ENCODE data around the gene SRRM3.

The SRRM3 gene

DNA sequence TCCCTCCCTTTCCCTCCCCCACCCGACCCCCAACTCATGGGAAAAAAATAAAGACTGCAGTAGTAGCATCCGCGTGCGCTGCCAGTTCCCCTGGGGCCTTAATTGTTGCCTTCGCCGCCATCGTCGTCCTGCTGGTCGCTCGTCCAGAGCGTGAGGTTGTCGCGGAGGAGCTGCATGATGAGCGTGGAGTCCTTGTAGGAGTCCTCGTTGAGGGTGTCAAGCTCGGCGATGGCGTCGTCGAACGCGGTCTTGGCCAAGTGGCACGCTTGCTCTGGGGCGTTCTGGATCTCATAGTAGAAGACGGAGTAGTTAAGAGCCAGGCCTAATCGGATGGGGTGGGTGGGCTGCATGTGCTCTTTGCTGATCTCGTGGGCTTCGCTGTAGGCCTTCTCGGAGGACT, 127.8 kb downstream of the SRRM3 start (continued):
- TF ChIP-seq ZNF426 (tag by site-specific recombination; IDR thresholded peaks at IDR 0.05), result no peak

DNA sequence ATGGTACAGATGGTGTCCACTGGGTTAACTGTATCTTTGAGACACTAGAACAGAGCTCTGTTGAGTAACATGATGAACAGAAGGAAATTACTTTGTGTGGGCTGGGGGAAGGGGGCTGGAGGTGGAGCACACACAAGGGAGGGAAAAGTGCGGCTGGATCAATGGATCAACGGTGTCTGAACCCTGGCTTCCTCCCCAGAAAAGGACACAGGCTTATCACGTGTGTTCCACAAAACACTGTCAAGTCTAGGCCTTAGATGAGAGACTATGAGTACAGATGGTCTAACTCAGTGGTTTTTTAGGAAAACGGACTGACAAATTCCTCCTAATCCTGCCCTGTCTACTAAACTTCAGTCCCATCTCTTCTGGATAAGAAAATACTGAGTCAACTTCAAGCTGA, 128.6 kb downstream of the SRRM3 start:
- no peak overlapping the region for H3K27ac ChIP-seq (ENCODE audit: extremely low read depth, low read depth, low read length)
- no peak overlapping the region for H3K4me3 ChIP-seq (ENCODE audit: low read depth, low read length)
- H3K4me1 ChIP-seq (ENCODE audit: control insufficient read depth, insufficient read depth, low read length), result 0 out of 2 replicates have a peak, but pooled peaks cover 8% of the 10 kb centered on the region
- peaks cover 20 to 48% of the 10 kb centered on the region in 2 experiments for H3K36me3 ChIP-seq (ENCODE audit: control insufficient read depth in 2 of 2, insufficient read depth in 1 of 2, low read length in 2 of 2)
- ChIA-PET CTCF (interaction anchor here (1.0 kb wide), 1 partner anchor 93 kb away, joined by 3 read pairs; no protein-coding TSS in a partner anchor), POLR2A (no interaction called here)
- no peaks in the 10 kb centered on the region for H3K9me3 ChIP-seq (ENCODE audit: control insufficient read depth, insufficient read depth, low read depth, low read length)
- TF ChIP-seq ZNF624 (tag by site-specific recombination; IDR thresholded peaks at IDR 0.05), result no peak
- no peak for TF ChIP-seq ZNF677 (tag by site-specific recombination; IDR thresholded peaks at IDR 0.05)
- TF ChIP-seq ZNF239 (tag by site-specific recombination; IDR thresholded peaks at IDR 0.05), result no peak
- no peak for TF ChIP-seq ZNF292 (tag by site-specific recombination; IDR thresholded peaks at IDR 0.05; ENCODE audit: borderline replicate concordance, low read depth)
- no peak for TF ChIP-seq ZNF248 (tag by site-specific recombination; IDR thresholded peaks at IDR 0.05)
- TF ChIP-seq, protein P1, sequence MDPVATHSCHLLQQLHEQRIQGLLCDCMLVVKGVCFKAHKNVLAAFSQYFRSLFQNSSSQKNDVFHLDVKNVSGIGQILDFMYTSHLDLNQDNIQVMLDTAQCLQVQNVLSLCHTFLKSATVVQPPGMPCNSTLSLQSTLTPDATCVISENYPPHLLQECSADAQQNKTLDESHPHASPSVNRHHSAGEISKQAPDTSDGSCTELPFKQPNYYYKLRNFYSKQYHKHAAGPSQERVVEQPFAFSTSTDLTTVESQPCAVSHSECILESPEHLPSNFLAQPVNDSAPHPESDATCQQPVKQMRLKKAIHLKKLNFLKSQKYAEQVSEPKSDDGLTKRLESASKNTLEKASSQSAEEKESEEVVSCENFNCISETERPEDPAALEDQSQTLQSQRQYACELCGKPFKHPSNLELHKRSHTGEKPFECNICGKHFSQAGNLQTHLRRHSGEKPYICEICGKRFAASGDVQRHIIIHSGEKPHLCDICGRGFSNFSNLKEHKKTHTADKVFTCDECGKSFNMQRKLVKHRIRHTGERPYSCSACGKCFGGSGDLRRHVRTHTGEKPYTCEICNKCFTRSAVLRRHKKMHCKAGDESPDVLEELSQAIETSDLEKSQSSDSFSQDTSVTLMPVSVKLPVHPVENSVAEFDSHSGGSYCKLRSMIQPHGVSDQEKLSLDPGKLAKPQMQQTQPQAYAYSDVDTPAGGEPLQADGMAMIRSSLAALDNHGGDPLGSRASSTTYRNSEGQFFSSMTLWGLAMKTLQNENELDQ (tag by site-specific recombination; IDR thresholded peaks at IDR 0.05; ENCODE audit: low read depth), result no peak
- TF ChIP-seq HOXA7 (CRISPR knock-in tag; IDR thresholded peaks at IDR 0.05; ENCODE audit: borderline replicate concordance), result no peak

DNA sequence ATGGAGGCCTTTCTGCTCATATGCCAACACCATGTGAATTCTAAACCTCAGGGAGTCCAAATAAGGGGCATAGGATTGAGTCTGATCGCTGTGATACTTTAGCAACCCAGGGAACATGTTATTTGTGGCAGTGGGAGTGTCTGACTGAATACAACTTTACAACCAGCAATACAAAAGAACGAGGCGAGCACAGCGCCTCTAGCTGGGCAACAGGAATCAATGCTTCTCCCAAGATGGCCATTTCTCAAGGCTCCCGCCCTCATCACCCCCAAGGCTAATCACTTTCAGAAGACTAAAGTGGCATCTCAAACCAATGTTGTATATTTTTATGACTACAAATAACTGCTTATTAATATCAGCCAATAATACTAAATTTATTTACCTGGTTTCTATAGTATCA, 129.0 kb downstream of the SRRM3 start:
- peaks cover 16 to 46% of the 10 kb centered on the region in 2 experiments for H3K36me3 ChIP-seq (ENCODE audit: control insufficient read depth in 2 of 2, insufficient read depth in 1 of 2, low read length in 2 of 2)
- 0 out of 2 replicates have a peak, but pooled peaks cover 8% of the 10 kb centered on the region for H3K4me1 ChIP-seq (ENCODE audit: control insufficient read depth, insufficient read depth, low read length)
- ChIA-PET POLR2A (no interaction called here), CTCF (interaction anchor here (1.0 kb wide), 1 partner anchor 93 kb away, joined by 3 read pairs; no protein-coding TSS in a partner anchor)
- no peak overlapping the region for H3K4me3 ChIP-seq (ENCODE audit: low read depth, low read length)
- no peak overlapping the region for H3K27ac ChIP-seq (ENCODE audit: extremely low read depth, low read depth, low read length)
- TF ChIP-seq ZNF16 (tag by site-specific recombination; IDR thresholded peaks at IDR 0.05; ENCODE audit: low read depth) (no peak), ZNF560 (tag by site-specific recombination; IDR thresholded peaks at IDR 0.05; ENCODE audit: borderline replicate concordance) (no peak), ZNF624 (tag by site-specific recombination; IDR thresholded peaks at IDR 0.05) (no peak), ZNF585B (tag by site-specific recombination; IDR thresholded peaks at IDR 0.05) (no peak), ZFP41 (tag by site-specific recombination; IDR thresholded peaks at IDR 0.05; ENCODE audit: borderline replicate concordance) (no peak), ZNF416 (tag by site-specific recombination; IDR thresholded peaks at IDR 0.05) (no peak), ZNF530 (tag by site-specific recombination; IDR thresholded peaks at IDR 0.05; ENCODE audit: low read depth) (no peak), ZNF302 (tag by site-specific recombination; IDR thresholded peaks at IDR 0.05; ENCODE audit: low read depth) (no peak), ZBTB20 (tag by site-specific recombination; IDR thresholded peaks at IDR 0.05) (no peak), FEZF1 (tag by site-specific recombination; IDR thresholded peaks at IDR 0.05) (no peak), IKZF3 (tag by site-specific recombination; IDR thresholded peaks at IDR 0.05) (no peak), ZNF391 (tag by site-specific recombination; IDR thresholded peaks at IDR 0.05; ENCODE audit: borderline replicate concordance, low read depth) (no peak), ZNF112 (tag by site-specific recombination; IDR thresholded peaks at IDR 0.05) (no peak), SP3 (tag by site-specific recombination; IDR thresholded peaks at IDR 0.05) (no peak), ZNF37A (tag by site-specific recombination; IDR thresholded peaks at IDR 0.05) (no peak), ZNF19 (tag by site-specific recombination; IDR thresholded peaks at IDR 0.05; ENCODE audit: low read depth) (no peak)
- TF ChIP-seq, protein P2, sequence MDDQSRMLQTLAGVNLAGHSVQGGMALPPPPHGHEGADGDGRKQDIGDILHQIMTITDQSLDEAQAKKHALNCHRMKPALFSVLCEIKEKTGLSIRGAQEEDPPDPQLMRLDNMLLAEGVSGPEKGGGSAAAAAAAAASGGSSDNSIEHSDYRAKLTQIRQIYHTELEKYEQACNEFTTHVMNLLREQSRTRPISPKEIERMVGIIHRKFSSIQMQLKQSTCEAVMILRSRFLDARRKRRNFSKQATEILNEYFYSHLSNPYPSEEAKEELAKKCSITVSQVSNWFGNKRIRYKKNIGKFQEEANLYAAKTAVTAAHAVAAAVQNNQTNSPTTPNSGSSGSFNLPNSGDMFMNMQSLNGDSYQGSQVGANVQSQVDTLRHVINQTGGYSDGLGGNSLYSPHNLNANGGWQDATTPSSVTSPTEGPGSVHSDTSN (CRISPR knock-in tag; IDR thresholded peaks at IDR 0.05), result no peak
- TF ChIP-seq, protein P3, sequence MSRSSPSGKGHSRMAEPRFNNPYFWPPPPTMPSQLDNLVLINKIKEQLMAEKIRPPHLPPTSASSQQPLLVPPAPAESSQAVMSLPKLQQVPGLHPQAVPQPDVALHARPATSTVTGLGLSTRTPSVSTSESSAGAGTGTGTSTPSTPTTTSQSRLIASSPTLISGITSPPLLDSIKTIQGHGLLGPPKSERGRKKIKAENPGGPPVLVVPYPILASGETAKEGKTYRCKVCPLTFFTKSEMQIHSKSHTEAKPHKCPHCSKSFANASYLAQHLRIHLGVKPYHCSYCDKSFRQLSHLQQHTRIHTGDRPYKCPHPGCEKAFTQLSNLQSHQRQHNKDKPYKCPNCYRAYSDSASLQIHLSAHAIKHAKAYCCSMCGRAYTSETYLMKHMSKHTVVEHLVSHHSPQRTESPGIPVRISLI (tag by site-specific recombination; IDR thresholded peaks at IDR 0.05), result no peak
- TF ChIP-seq, protein P4, sequence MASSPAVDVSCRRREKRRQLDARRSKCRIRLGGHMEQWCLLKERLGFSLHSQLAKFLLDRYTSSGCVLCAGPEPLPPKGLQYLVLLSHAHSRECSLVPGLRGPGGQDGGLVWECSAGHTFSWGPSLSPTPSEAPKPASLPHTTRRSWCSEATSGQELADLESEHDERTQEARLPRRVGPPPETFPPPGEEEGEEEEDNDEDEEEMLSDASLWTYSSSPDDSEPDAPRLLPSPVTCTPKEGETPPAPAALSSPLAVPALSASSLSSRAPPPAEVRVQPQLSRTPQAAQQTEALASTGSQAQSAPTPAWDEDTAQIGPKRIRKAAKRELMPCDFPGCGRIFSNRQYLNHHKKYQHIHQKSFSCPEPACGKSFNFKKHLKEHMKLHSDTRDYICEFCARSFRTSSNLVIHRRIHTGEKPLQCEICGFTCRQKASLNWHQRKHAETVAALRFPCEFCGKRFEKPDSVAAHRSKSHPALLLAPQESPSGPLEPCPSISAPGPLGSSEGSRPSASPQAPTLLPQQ (tag by site-specific recombination; IDR thresholded peaks at IDR 0.05), result no peak
- no peaks in the 10 kb centered on the region for H3K9me3 ChIP-seq (ENCODE audit: control insufficient read depth, insufficient read depth, low read depth, low read length)

Data from HEK293 (cell line).